NCI-H226 (cell line): ENCODE measurements around the gene ARIH1.

Experiments used
- DNase-seq: peaks from one replicate; pipeline ENCODE4 v3.0.0-alpha.2; 2015

Gene ARIH1

GRCh38 chr15:72488558-72488957 lies 14.4 kb downstream of the ARIH1 start:
- DNase-seq: no peak

- no peak for DNase-seq
Measured at GRCh38 chr15:72489943-72490554, 15.9 kb downstream of the ARIH1 start.

- DNase-seq: peak; percentile 60
Measured at GRCh38 chr15:72491768-72492167, 17.6 kb downstream of the ARIH1 start.

- peak; percentile 25 for DNase-seq
Measured at GRCh38 chr15:72492733-72493132, 18.6 kb downstream of the ARIH1 start.

- DNase-seq: no peak
Measured at GRCh38 chr15:72493220-72493619, 19.1 kb downstream of the ARIH1 start.

- DNase-seq: no peak
Measured at GRCh38 chr15:72495007-72495406, 20.9 kb downstream of the ARIH1 start.

GRCh38 chr15:72496783-72497182 lies 22.7 kb downstream of the ARIH1 start:
- no peak for DNase-seq

GRCh38 chr15:72497402-72497801 lies 23.3 kb downstream of the ARIH1 start:
- DNase-seq: no peak

GRCh38 chr15:72502220-72502809 lies 28.2 kb downstream of the ARIH1 start:
- DNase-seq: peak; percentile 27

GRCh38 chr15:72503147-72503546 lies 29.0 kb downstream of the ARIH1 start:
- no peak for DNase-seq

- no peak for DNase-seq
Measured at GRCh38 chr15:72507402-72508092, 33.4 kb downstream of the ARIH1 start.

GRCh38 chr15:72509484-72509883 lies 35.4 kb downstream of the ARIH1 start:
- DNase-seq: no peak

- DNase-seq: no peak
Measured at GRCh38 chr15:72511536-72511935, 37.4 kb downstream of the ARIH1 start.

- peak; percentile 48 for DNase-seq
Measured at GRCh38 chr15:72515591-72516389, 41.7 kb downstream of the ARIH1 start.

- DNase-seq: no peak
Measured at GRCh38 chr15:72516777-72517176, 42.6 kb downstream of the ARIH1 start.

GRCh38 chr15:72521682-72522081 lies 47.6 kb downstream of the ARIH1 start:
- DNase-seq: peak; percentile 56

- no peak for DNase-seq
Measured at GRCh38 chr15:72532991-72533601, 59.0 kb downstream of the ARIH1 start.

GRCh38 chr15:72534523-72534922 lies 60.4 kb downstream of the ARIH1 start:
- DNase-seq: no peak

GRCh38 chr15:72535911-72536310 lies 61.8 kb downstream of the ARIH1 start:
- no peak for DNase-seq

- DNase-seq: no peak
Measured at GRCh38 chr15:72536506-72536905, 62.4 kb downstream of the ARIH1 start.

- DNase-seq: no peak
Measured at GRCh38 chr15:72538931-72539330, 64.8 kb downstream of the ARIH1 start.

GRCh38 chr15:72540606-72541237 lies 66.6 kb downstream of the ARIH1 start:
- DNase-seq: no peak

- no peak for DNase-seq
Measured at GRCh38 chr15:72541674-72542073, 67.5 kb downstream of the ARIH1 start.
